Fibroblast of villous mesenchyme (primary cell): ENCODE results near the gene RNF166. TPM values are rescaled to one million over a fixed set of nuclear protein-coding genes. Genes with fewer than 3 reads are reported as not detected.

ENCODE experiments used
- DNase-seq: peaks from one replicate; pipeline ENCODE4 v3.0.0-alpha.2; 2010; ENCODE audit warnings: low read depth
- H3K4me3 ChIP-seq: 2 replicates; pipeline ENCODE4 v1.5.1; 2011; ENCODE audit warnings: low read depth, mild to moderate bottlenecking, low read length
- total RNA-seq: library from RNA; depleted of rRNA; stranded (reverse); fragments of >200 nt; gene quantifications from 2 replicates; pipeline ENCODE4 v1.2.3, GENCODE V29; 2012
- TF ChIP-seq, protein P1 (sequence below): IDR thresholded peaks from 2 replicates; pipeline ENCODE4 v1.5.1; 2012; ENCODE audit warnings: low read depth, mild to moderate bottlenecking, low read length; ENCODE audit not compliant: insufficient read depth

The RNF166 gene
- total RNA-seq, 1 donor: 13.0 TPM

DNA sequence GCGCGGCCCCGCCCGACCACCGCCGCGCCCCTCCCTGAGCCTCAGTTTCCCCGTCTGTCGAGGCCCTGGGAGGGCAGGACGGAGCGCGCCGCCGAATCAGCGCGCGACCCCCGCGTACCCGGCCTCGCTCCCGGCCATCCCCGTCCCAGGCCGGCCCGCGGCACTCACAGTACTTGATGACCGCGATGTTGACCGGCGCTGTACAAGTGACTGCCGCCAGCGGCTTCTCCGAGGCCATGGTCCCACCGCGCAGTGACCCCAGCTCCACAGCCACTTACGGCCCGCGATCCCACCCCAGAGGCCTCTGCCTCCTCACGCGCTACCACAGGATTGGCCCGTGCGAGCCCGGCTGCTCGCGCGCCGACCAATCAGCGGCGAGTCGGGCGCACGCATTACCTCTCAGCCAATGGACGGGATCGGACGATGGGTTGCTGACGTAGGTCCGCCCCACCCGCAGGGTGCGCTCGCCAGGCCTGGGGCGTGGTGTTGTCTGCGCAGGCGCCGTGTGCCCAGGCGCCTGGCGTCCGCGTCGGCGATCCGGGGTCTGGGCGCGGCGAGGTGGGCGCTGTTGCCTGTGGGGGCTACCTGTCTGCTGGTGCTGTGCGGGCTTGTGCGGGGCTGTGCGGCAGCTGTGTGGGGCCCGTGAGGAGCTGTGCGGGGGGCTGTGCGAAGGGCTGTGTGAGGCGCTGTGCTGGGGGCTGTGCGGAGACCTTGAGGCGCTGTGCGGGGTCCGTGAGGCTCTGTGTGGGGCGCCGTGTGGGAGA lies 43.2 kb downstream of the RNF166 start, which contains the start of gene MVD:
MVD (minus strand) TSS at position 249 of the 764 bp plus-strand sequence; CDS start at position 238, 11 bp downstream.
- peak within 1 kb of the TSS; percentile 93 for H3K4me3 ChIP-seq
- DNase-seq: peak; percentile 98
- TF ChIP-seq, protein P1, sequence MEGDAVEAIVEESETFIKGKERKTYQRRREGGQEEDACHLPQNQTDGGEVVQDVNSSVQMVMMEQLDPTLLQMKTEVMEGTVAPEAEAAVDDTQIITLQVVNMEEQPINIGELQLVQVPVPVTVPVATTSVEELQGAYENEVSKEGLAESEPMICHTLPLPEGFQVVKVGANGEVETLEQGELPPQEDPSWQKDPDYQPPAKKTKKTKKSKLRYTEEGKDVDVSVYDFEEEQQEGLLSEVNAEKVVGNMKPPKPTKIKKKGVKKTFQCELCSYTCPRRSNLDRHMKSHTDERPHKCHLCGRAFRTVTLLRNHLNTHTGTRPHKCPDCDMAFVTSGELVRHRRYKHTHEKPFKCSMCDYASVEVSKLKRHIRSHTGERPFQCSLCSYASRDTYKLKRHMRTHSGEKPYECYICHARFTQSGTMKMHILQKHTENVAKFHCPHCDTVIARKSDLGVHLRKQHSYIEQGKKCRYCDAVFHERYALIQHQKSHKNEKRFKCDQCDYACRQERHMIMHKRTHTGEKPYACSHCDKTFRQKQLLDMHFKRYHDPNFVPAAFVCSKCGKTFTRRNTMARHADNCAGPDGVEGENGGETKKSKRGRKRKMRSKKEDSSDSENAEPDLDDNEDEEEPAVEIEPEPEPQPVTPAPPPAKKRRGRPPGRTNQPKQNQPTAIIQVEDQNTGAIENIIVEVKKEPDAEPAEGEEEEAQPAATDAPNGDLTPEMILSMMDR: no peak

DNA sequence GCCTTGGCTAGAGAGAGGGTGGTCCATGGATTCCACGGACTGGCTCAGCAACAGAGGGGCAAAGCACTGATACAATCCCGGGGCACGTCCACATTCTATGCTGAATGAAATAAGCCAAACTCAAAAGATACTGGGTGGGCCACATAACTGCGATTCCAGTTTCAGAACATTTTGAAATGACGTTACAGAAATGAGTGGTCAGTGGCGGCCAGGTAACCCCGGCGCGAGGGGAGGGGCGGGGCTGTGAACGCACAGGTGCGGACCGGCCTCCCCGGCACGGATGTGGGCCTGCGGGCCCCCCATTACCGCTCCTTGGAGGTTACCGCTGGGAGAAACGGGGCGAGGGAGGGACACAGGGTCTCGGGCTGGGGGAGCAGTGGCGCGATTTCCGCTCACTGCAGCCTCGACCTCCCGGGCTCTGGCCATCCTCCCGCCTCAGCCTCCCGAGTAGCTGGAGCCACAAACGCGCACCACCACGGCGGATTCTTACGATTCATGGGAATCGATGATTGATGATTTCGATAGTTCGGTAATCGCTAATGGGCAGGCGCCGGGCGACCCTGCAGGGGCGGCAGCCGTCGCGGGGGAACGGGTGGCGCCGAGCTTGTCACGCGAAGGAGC lies 43.9 kb downstream of the RNF166 start:
- H3K4me3 ChIP-seq: peak overlapping the region; percentile 93
- DNase-seq: no peak
- TF ChIP-seq, protein P1: no peak

DNA sequence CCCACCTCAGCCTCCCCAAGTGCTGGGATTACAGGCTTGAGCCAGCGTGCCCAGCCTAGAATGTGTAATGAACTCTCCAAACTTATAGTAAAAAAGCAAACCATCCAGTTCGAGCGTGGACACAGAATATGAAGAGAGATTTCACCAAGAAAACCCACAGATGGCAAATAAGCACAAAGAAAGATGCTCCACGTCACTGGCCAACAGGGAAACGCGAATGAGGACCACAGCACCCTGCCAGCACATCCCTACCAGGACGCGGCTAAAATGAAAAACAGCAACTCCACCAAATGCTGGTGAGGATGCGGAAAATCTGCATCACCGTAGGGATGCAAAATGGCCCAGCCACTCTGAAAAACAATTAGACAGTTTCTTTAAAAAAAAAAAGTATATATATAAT lies 44.7 kb downstream of the RNF166 start:
- no peak overlapping the region for H3K4me3 ChIP-seq
- TF ChIP-seq, protein P1: no peak
- no peak for DNase-seq

DNA sequence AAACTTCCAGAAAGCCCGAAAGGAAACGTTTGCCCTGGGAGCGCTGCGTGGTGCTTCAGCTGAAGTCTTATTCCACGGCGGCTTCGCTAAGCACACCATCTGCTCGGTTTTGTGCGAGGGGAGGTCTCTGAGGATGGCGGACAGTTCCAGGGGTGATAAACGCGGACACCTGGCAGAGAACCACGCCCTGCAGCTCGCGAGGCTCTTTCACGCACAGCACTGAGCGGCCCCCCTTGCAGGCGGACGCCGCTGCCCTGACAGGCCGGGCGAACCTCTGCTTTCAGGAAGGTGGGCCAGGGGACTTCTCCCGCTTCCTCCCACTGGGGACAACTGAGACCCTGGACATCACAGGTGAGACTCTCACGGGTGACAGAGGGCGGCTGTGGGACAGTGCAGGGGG lies 47.0 kb downstream of the RNF166 start:
- no peak overlapping the region for H3K4me3 ChIP-seq
- no peak for DNase-seq
- TF ChIP-seq, protein P1: no peak

DNA sequence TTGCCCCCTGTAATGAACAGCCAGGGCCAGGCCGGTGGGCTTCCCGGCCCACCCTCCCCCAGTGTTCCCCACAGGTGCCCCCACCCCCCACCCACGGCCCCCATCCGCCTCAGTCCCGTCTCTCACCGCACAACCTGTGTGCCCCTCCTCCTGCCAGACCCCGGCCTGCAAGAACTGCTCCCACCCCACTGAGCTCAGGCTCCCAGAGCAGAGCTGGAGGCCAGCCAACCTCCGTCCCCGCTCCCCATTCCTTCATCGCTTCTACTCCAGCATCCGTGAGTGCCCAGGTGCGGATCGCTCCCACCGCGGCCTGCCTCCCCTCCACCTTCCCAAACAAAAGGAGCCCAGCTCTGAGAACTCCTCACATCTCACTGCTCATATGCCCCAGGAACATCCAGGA lies 47.5 kb downstream of the RNF166 start:
- TF ChIP-seq, protein P1: no peak
- no peak overlapping the region for H3K4me3 ChIP-seq
- no peak for DNase-seq

DNA sequence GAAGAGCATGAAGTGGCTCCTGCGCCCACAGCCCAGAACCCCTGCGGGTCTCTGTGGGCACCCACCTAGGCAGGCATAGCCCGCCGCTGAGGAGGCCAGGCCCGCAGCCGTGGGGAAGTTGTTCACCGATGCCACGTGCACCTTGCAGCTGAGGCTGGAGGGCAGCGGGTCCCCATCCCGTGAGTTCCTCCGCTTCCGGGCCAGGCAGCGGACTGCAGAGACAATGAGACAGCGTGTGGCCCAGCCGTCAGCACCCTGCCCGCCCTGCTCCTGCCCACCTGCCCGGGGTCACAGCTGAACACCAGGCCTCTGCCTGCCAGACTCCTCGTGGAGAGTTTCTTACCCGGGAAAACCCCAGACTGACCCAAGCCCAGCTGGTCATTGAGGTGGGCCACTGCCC lies 48.8 kb downstream of the RNF166 start:
- no peak overlapping the region for H3K4me3 ChIP-seq
- DNase-seq: no peak
- TF ChIP-seq, protein P1: no peak
